Measurements from ENCODE around the gene KIF4A.

DNA sequence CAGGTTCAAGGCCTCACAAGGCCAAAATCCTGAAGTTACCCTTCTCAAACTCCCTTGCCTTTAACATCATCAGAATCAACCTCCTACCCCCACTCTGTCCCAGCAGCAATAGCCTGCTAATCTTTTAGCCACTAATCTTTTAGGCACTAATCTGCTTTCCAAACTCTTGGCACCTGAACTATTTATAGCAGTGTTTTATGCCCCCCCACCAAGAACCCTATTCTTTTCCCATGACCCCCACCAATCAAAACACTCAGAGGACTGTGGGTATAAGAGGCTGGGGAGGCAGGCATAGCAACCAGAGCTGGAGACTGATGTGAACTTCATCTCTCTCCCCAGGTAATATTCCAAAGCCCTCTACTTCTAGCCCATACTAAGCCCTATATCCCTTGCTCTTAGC is 21.9 kb upstream of the KIF4A start, which contains the start of gene ARR3:
- TF ChIP-seq, protein P1, sequence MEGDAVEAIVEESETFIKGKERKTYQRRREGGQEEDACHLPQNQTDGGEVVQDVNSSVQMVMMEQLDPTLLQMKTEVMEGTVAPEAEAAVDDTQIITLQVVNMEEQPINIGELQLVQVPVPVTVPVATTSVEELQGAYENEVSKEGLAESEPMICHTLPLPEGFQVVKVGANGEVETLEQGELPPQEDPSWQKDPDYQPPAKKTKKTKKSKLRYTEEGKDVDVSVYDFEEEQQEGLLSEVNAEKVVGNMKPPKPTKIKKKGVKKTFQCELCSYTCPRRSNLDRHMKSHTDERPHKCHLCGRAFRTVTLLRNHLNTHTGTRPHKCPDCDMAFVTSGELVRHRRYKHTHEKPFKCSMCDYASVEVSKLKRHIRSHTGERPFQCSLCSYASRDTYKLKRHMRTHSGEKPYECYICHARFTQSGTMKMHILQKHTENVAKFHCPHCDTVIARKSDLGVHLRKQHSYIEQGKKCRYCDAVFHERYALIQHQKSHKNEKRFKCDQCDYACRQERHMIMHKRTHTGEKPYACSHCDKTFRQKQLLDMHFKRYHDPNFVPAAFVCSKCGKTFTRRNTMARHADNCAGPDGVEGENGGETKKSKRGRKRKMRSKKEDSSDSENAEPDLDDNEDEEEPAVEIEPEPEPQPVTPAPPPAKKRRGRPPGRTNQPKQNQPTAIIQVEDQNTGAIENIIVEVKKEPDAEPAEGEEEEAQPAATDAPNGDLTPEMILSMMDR (IDR thresholded peaks at IDR 0.05 in 2 of 3, conservative IDR thresholded peaks at IDR 0.05 in 1 of 3; ENCODE audit: borderline replicate concordance in 1 of 3, insufficient read depth in 1 of 3, low read depth in 2 of 3, low read length in 2 of 3), result no peak
- TF ChIP-seq EGR1 (IDR thresholded peaks at IDR 0.05; ENCODE audit: low read depth), result no peak
- no peak for TF ChIP-seq SP1 (IDR thresholded peaks at IDR 0.05; ENCODE audit: low read depth)
- no peak for TF ChIP-seq EZH2 (IDR thresholded peaks at IDR 0.05)
- TF ChIP-seq YY1 (IDR thresholded peaks at IDR 0.05; ENCODE audit: extremely low read depth, insufficient replicate concordance, low read depth, low read length), result no peak
- TF ChIP-seq, protein P2, sequence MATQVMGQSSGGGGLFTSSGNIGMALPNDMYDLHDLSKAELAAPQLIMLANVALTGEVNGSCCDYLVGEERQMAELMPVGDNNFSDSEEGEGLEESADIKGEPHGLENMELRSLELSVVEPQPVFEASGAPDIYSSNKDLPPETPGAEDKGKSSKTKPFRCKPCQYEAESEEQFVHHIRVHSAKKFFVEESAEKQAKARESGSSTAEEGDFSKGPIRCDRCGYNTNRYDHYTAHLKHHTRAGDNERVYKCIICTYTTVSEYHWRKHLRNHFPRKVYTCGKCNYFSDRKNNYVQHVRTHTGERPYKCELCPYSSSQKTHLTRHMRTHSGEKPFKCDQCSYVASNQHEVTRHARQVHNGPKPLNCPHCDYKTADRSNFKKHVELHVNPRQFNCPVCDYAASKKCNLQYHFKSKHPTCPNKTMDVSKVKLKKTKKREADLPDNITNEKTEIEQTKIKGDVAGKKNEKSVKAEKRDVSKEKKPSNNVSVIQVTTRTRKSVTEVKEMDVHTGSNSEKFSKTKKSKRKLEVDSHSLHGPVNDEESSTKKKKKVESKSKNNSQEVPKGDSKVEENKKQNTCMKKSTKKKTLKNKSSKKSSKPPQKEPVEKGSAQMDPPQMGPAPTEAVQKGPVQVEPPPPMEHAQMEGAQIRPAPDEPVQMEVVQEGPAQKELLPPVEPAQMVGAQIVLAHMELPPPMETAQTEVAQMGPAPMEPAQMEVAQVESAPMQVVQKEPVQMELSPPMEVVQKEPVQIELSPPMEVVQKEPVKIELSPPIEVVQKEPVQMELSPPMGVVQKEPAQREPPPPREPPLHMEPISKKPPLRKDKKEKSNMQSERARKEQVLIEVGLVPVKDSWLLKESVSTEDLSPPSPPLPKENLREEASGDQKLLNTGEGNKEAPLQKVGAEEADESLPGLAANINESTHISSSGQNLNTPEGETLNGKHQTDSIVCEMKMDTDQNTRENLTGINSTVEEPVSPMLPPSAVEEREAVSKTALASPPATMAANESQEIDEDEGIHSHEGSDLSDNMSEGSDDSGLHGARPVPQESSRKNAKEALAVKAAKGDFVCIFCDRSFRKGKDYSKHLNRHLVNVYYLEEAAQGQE (IDR thresholded peaks at IDR 0.05; ENCODE audit: low read depth), result no peak
- no peak for TF ChIP-seq RAD21 (IDR thresholded peaks at IDR 0.05; ENCODE audit: low read depth)
- TF ChIP-seq, protein P3, sequence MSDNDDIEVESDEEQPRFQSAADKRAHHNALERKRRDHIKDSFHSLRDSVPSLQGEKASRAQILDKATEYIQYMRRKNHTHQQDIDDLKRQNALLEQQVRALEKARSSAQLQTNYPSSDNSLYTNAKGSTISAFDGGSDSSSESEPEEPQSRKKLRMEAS (IDR thresholded peaks at IDR 0.05), result no peak

Measured in HCT116 (cell line).